Dedifferentiated amniotic fluid mesenchymal stem cell (primary cell): ENCODE results near the gene USP5.
A peak's percentile ranks its signal among the peaks of the same experiment; 100 is the strongest.
"Not testable (repeated sequence)": the region's sequence is repeated elsewhere in the genome, so short reads cannot be mapped to it uniquely, and the experiment has no call there.

Source experiments
- DNase-seq: peaks from one replicate; pipeline ENCODE4 v3.0.0-alpha.2; 2016; ENCODE audit errors: extremely low spot score

The USP5 gene

DNA sequence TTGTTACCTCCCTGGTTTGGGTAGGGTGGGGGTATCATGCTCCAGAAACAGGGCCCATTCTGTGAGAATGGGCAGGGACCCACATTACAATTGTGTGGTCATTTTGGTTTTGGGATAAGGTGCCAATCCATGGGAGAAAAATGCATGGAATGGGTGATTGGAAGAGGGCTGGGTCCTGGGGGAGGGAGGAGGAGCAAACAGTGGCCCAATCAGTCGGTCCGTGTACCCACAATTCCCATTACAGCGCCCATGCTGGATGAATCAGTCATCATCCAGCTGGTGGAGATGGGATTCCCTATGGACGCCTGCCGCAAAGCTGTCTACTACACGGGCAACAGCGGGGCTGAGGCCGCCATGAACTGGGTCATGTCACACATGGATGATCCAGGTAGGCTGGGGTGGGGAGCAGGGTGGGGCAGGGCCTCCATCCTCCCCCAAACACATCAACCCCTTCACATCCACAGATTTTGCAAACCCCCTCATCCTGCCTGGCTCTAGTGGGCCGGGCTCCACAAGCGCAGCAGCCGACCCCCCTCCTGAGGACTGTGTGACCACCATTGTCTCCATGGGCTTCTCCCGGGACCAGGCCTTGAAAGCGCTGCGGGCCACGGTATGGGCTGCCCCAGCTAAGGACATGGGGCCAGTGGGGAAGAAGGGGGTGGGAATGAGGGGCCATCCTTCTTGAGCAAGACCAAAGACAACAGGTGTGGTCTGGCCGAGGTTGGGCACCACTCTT is 11.8 kb downstream of the USP5 start:
- no peak for DNase-seq

GRCh38 chr12:6865307-6865706 is 13.4 kb downstream of the USP5 start:
- not testable (repeated sequence) for DNase-seq

DNA sequence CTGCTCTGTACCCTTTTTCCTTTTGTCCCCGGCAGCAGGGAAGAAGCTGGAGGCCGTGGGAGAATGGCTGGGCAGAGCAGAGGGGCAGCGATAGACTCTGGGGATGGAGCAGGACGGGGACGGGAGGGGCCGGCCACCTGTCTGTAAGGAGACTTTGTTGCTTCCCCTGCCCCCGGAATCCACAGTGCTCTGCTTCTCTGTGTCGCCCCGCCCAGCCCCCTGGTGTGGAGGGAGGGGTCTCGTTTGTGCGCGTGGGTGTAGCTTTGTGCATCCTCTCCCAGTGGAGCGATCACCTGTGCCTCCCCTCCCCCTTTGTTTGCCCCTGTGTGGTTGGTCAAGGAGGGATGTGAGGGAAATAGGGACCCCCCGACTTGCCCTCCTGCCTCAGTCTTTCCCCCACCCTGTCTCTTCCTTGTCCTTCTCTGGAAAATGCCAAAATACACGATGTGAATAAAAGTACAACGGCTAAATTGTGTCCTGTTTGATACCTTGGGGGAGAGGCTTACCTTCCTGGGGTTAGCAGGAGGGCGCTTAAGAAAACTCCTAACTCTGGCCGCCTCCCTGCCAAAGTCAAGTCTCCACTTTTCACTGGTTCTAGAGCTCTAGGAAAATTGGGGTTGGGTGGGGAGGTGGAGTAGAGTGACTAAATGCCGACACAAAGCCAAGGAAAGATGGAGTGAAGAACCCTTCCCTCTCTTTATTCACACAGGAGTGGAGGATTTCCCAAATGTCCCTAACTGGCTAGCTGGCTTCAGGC is 14.4 kb downstream of the USP5 start:
- no peak for DNase-seq

- DNase-seq: no peak
These were observed 15.0 kb downstream of the USP5 start for GRCh38 chr12:6866920-6867412.

GRCh38 chr12:6867413-6868210 is 15.7 kb downstream of the USP5 start, which contains the start of gene TPI1:
Gene TPI1 (plus strand): TSS chr12:6867531. CDS start chr12:6867567, 36 bp downstream.
- peak; percentile 54 for DNase-seq

DNA sequence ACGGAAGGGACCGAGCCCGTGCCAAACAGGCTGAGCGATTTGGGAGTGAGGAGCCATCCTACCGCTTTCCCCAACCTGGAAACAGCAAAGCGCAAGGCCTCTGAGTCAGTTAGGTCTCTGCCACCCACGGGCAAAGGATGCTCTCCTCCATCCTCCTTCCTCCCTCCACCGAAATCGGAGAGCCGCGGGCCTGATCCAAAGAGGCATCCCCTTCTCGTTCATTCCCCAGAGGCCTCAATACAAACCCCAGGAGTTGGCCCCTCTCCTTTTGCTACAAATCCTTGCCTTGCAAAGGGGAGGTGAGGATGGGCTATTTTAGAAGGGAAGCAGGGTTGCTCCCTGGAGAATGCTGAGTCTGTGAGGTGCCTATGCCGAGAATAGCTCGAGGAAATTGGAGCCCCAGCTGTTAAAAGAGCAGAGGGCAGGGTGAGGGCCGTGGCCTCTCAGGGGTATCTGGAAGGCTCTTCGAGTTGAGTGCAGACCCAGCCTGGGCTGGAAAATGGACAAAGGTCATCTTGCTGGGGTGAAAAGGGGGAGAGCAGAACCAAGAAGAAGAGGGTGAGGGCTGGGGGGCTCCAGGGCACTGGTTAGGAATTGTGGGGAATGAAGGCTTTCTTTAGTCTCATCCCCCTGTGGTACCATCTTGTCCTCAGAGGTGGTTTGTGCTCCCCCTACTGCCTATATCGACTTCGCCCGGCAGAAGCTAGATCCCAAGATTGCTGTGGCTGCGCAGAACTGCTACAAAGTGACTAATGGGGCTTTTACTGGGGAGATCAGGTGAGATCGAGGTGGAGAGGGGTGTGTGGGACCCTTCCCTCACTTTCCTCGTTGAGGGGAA is 16.5 kb downstream of the USP5 start:
- DNase-seq: no peak

DNA sequence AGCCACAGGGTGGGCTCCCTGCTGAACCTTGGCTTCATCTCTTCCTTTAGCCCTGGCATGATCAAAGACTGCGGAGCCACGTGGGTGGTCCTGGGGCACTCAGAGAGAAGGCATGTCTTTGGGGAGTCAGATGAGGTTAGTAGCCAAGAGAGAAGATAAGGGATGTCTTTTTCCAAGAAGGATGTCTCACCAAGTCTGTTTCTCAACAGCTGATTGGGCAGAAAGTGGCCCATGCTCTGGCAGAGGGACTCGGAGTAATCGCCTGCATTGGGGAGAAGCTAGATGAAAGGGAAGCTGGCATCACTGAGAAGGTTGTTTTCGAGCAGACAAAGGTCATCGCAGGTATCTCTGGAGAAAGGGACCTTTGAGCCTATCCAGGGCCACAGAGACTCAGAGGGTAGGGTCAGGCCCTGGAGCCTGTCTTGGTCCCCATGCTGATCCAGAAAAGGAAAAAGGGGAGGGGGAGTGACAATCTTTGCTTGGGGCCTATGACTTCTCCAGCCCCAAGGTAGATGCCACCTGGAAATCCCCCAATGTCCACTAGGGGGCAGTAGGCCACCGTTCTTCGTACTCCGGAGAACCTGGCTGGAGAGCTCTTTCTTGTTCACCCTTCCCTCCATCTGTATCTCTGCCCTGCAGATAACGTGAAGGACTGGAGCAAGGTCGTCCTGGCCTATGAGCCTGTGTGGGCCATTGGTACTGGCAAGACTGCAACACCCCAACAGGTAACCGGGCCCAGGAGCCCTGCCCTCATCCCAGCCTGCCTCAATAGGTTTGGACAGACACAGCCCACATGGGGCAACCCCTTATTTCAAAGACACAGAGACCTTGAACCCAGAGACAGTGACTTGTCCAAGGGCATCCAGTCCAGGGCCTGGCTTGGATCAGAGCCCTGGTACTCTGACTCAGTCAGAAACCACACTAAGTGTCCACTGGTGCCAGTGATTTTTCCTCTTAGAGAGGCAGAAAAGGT is 17.4 kb downstream of the USP5 start:
- DNase-seq: peak; percentile 62

- not testable (repeated sequence) for DNase-seq
These were observed 18.4 kb downstream of the USP5 start for GRCh38 chr12:6870304-6870703.

- no peak for DNase-seq
These were observed 19.4 kb downstream of the USP5 start for GRCh38 chr12:6871052-6871957.

- DNase-seq: peak; percentile 59
These were observed 20.4 kb downstream of the USP5 start for GRCh38 chr12:6872073-6873048.

GRCh38 chr12:6873094-6874014 is 21.4 kb downstream of the USP5 start, which contains the start of gene SPSB2:
Gene SPSB2 (minus strand): TSS chr12:6873303. CDS start chr12:6872901, 402 bp downstream.
- DNase-seq: peak; percentile 88

- not testable (repeated sequence) for DNase-seq
These were observed 22.0 kb downstream of the USP5 start for GRCh38 chr12:6874015-6874368.

GRCh38 chr12:6879824-6880223 is 27.9 kb downstream of the USP5 start:
- not testable (repeated sequence) for DNase-seq

GRCh38 chr12:6883252-6883651 is 31.3 kb downstream of the USP5 start:
- no peak for DNase-seq

- no peak for DNase-seq
These were observed 31.7 kb downstream of the USP5 start for GRCh38 chr12:6883683-6884082.

- DNase-seq: no peak
These were observed 32.6 kb downstream of the USP5 start for GRCh38 chr12:6884539-6884938.
